ENCODE data around the gene LCE5A.

- TF ChIP-seq POLR2AphosphoS5 (IDR thresholded peaks at IDR 0.05; ENCODE audit: low read depth, low read length) = no peak
- no peak for TF ChIP-seq CTCF (IDR thresholded peaks at IDR 0.05)
- no peak for TF ChIP-seq TCF7L2 (IDR thresholded peaks at IDR 0.05; ENCODE audit: low read depth, low read length)
Observed at GRCh38 chr1:152517237-152517811, 6.7 kb downstream of the LCE5A start.
